ENCODE results near the gene RAET1E.
"Not testable (repeated sequence)": the region's sequence is repeated elsewhere in the genome, so short reads cannot be mapped to it uniquely, and the experiment has no call there.

RAET1E gene

DNA sequence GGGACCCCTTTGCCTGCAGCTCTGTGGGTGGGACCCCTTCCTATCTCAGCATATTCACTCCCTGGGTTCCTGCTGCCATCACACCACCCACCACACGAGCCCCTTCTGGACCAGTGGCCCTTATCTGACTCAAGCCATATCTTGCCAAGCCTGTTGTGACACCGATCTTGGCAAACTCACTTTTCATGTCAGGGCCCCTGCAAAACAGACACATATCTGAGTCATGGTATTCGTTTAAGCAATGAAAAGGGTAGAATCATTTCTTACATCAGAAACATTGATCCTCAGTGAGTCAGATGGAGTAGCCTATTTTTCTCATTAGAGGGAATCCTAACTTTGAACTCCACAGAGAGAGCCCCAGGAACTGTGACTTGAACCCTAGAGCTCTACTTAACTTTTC, 10.6 kb downstream of the RAET1E start:
- DNase-seq, result no peak

DNA sequence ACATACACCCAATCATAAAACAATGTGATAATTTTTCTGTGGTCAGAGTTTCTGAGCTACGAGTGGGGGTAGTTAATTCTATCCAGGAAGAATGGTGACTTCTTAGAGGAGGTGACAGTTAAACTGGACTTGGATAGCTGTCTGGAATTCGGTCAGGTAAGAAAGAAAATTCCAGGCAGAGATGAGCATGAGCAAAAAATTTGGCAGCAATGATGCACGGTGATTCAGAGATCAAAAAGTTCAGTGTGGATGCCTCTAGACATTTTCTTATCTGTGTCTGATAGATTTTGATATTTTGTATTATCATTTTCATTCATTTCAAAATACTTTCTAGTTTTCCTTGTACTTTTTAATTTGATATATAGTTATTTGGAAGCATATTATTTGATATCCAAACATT, 12.0 kb downstream of the RAET1E start:
- no peak for DNase-seq

DNA sequence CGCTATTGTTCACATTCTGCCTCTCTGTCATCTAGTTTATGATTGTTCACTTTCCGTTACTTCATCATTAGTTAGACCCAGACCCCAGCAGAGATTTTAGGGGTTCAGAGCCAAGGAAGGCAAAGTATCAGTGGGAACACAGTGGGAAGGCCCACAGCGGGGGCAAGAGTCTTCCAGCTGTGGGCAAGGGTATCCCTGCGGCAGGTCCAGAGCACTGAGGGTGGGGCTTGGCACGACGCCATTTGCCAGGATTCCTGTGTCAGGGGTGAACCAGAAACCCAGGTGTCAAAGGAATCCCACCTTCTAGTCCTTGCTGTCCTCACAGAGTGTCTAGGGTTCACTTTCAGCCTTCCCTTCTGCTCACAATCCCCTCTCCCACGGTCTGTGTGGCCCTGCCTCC, 13.3 kb downstream of the RAET1E start:
- DNase-seq, result no peak

DNA sequence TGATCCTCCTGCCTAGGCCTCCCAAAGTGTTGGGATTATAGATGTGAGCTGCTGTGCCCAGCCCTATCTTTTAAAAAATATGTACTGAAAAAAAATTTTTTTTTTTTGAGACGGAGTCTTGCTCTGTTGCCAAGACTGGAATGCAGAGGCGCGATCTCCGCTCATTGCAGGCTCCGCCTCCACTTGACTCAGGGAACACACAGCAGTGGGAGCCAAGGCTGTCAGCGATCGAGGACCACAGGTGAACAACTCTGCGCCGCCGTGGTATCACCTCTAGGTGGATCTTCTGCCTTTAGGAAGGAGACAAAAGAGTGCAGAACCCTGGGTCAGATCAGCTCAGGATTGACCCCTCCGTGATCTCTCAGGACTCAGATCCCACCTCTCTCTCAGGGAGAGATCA, 13.7 kb downstream of the RAET1E start:
- no peak for DNase-seq

DNA sequence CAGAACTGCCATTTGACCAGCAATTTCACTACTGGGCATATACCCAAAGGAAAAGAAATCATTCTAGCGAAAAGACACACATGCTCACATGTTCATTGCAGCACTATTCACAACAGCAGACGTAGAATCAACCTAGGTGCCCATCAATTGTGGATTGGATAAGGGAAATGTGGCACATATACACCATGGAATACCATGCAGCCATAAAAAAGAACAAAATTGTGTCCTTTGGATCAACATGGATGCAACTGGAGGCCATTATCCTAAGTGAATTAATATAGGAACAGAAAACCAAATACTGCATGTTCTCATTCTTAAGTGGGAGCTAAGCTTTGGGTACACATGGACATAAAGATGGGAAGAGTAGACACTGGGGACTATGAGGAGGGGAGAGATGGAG, 16.1 kb downstream of the RAET1E start:
- DNase-seq, result no peak

DNA sequence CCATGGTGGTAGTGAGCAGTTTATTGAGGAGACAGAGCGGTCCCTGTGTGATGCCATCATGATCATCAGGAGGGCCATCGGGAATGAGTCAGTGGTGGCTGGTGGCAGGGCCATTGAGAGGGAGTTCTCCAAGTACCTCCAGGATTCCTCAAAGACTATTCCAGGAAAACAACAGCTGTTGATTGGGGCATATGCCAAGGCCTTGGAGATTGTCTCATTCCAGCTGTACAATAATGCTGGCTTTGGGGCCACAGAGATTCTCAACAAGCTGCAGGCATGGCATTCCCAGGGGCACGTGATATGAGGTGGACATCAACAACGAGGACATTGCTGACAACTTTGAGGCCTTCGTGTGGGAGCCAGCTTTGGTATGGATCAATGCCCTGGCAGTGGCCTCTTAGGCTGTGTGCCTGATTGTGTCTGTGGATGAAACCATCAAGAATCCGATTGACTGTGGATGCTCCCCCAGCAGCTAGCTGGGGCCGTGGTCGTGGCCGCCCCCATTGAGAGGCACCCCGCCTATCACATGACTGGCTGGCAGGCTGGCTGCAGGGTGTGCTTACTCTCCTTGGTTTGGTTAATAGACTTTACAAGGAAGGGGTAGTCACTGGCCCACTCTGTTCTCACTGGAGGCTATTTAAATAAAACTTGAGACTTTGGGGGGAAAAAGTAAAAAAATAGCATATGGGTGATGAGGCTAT, 16.7 kb downstream of the RAET1E start:
- no peak for DNase-seq

DNA sequence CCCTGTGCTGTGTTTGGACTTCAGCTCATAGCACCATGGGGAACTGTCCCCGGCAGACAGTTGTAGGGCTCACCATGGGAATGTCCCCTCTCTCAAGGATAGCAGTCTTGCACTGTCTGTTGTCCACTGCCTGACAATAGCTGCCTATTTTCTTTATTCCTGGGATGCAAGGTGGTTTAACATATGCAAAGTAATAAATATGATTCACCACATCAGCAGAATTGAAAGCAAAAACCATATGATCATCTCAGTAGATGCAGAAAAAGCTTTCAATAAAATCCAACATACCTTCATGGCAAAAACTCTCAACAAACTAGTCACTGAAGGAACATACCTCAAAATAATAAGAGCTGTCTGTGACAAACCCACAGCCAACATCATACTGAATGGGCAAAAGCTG, 20.3 kb downstream of the RAET1E start:
- no peak for DNase-seq

DNA sequence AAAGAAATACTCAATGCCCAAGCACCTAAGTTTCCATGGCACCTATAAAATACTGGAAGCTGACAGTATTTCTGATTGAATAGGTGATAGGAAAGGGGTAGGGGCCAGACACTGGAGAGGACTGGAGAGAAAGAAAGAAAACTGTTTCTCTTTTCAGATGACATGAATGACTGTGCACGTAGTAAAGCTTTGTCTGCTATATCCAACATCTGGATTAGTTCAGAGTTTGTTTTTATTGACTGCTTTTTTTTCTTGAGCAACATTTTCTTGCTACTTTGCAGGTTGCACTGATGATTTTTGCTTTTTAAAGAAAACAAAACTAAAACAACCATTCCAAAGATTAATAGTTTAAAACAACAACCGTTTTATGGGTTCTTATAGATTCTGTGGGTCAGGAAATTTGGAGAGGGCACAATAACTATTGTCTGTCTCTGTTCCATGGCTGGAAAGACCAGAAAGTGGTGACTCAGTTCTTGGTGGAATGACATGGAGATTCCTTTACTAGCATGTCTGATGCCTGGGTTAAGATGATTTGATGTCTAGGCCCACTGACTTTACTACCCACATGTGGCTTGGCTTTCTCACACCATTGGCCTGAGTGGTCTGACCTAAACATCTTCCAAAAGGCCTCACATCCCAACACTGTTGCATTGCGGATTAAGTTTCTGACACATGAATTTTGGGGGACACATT, 21.5 kb downstream of the RAET1E start:
- no peak for DNase-seq

DNA sequence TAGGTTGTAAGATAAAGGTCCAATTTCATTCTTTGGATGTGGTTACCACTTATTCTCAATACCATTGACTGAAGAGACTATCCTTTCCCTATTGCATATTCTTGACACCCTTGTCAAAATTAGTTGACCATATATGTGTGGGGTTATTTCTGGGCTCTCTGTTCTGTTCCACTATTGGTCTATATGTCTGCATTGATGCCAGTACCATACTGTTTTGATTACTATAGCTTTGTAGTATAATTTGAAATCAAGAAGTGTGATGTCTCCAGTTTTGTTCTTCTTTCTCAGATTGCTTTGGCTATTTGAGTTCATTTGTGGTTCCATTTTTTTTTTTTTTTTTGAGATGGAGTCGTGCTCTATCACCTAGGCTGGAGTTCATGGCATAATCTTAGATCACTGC, 25.7 kb downstream of the RAET1E start:
- DNase-seq, result no peak

DNA sequence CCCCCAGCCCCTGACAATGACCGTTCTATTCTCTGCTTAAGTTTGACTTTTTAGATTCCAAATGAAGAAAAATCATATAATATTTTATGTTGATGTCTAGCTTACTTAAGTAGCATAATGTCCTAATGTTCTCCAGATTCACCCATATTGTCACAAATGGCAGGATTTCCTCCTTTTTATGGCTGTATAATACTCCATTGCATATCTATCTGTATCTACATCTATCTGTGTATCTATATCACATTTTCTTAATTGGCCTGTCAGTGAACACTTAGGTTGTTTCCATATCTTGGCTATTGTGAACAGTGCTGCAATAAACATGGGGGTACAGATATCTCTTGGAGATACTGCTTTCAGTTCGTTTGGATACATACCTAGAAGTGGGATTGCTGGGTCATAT, 26.7 kb downstream of the RAET1E start:
- DNase-seq, result no peak

DNA sequence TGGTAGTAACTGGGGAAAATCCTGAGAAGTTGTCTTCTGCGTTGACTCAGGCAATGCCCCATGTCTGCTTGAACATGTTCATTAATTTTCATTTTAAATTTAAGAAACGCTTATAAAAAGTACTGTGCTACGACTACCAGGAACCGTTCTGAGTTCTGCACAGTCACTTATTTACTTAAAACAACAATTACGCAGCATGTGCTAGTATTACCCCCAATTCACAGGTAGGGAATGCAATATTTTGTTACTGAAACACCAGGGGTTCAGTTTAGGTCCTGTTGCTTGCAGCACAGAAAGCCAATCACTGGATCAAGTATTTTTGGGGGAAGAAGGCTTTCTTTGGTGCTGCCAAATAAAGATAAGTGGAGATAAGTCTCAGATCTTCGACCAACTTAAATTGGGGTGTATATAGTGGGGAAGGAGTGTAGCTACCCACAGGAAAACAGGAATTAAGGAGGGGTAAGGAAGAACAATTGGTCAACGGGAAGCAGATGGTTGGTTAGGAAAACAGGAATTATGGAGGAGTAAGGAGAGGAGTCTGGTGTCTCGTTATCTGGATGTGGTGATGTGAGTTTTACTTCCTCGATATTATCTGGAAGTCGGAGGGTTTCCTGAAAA, 28.5 kb downstream of the RAET1E start:
- no peak for DNase-seq

DNA sequence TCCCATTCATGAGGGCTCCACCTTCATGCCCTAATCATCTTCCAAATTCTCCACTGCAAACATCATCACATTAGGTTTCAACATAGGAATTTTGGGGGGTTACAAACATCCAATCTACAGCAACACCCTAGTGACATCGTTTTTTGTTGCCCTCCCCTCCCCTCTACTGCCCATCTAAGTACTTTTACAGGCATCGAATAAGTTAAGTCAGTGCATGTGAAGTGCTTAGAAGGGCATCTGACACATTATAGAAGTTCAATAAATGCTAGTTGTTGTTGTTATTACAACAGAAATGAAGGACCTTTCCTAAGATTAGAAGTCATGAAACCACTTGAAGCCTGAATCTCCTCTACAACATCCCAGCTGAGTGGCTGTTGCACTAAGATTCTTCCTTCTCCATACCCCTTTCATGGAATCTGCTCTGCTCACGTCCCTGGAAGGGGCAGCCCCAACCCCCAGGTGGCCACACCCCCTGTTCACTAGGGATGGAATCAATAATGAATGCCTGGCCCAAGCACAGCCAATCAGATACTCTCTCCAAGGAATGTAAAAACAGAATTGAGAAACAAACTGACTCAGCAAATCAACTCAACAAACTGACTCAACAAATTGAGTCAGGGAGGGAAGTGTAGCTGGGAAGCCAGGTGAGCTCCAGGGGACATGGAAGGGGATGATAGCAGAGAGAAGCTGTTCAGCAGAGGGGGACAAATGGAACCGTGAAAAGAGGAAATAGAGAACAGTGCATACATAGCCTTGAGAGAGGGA, 29.9 kb downstream of the RAET1E start:
- no peak for DNase-seq

DNA sequence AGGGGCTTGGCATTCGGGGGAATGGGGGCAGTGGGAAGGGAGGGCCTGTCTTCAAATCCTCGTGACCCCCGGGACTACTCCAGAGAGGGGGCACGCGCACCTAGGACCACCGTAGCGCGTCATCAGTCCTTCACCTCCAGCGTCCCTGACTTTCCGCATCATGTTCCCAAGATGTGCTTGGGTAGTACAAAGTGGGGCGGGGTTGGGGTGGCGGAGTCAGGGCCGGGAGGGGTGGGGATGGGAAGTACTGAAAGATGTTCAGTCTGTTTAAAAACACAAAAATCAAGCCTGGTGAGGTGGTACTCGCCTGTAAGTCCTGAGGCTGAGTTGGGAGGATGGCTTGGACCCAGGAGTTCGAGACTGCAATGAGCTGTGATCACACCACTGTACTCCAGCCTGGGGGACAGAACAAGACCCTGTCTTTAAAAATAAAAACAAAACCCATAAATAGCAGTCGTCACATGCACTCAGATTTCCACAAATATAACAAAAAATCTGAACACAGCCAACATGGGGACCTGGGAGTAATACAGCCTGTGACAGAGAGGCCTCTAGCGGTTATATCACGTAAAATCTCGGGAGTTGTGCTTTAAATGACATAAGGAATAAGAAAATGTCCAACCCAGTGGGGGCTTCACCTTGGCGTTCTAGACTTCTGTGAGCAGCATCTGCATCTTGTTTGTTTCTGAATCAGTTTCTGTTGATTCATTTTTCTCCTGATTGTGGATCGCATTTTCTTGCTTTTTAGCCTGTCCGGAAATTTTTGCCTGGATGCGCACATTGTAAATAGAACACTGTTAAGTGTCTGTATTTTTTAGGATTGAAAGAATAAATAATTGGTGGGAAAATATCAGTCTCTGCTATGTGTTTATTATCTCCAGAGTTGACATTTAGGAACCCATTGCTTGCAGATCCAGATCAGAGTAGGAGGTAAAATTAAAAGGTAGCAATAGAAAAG, 33.1 kb downstream of the RAET1E start:
- DNase-seq, result peak; percentile 17 to 35

DNA sequence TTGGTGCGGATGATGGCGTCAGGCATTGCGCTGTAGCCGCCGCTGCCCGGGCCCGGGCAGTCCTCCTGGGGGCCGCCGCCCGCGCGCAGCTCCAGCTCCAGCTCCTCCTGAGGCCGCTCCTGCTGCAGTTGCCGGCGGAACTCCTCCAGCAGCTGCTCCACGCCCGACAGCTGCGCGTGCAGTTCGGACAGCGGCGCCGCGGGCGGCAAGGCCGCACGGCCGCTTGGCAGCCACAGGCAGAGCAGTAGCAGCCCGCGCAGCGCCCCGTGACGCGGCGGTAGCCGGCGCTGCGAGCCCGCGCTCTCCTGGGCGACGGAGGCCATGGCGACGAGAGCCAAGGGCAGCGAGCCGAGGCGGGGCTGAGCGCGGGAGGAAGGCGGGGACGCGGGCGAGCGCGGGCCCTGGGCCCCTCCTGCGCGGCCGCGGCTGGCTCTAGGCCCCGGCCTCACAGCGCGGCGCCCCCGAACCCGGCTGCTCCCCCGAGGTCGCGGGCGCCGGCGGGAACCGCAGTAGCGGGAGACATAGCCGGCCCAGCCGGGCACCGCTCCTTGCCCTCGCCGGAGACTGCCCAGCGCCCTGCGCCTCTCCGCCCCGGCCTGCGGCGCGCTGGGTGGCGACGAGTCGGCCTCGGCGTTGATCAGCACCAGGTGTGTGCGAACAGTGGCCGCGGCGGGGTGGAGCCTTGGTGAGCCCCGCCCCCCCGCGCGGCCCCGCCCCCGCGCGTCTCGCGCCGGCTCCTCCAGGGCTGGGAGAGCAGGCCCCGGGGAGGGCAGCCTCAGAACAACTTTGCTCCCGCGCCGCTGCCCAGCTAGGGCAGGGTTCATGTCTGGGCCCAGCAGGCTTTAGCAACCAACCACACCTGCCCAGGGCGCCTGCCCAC, 34.0 kb downstream of the RAET1E start, which contains the start of gene LRP11:
LRP11 (minus strand) TSS at position 662 of the 880 bp plus-strand sequence; CDS start at position 323, 339 bp downstream.
- peak; percentile 81 to 84 for DNase-seq

DNA sequence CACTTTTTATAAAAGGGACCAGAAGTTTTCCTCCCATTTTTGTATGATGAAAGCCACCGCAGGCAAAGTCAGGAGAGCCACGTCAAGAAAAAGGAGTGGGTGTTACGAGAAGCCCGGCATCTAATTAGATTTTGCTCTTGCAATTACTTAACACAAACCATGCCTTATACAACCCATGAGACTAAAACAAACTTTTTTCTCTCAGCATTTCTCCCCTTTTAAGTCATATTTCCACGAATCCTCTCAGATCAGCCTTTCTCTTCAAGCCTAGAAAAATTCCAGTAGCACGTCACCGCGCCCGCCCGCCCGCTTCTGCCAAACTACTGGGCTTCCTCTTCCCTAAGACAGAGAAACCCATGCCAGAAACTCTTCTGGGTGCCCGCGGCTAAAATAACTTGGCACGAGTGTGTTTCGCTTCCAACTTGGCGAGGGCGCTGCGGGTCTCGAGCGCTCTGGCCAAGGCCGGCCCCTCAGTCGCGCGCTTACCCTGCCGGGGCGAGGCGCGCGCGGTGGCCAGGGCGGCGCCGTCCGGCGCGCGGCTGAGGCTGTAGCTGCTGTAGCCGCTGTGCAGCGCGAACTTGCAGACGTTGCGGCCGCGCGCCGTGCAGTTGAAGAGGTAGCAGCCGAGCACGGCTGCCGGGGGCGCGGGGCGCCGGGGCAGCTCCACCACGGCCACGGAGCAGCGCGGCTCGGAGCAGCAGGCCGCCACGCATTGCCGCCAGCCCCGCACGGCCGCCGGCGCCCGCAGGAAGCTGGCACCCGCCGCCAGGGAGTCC, 34.8 kb downstream of the RAET1E start:
- peak; percentile 16 to 29 for DNase-seq

DNA sequence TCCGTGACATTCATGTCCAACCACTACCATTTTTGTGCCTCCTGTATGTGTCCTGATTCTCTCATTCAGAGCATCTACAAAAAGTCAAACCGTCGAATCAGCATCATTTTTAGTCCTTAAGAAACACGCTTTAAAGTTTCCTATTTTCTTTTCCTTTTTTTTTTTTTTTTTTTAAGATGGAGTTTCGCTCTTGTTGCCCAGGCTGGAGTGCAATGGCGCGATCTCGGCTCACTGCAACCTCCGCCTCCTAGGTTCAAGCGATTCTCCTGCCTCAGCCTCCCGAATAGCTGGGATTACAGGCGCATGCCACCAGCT, 35.5 kb downstream of the RAET1E start:
- not testable (repeated sequence) for DNase-seq

DNA sequence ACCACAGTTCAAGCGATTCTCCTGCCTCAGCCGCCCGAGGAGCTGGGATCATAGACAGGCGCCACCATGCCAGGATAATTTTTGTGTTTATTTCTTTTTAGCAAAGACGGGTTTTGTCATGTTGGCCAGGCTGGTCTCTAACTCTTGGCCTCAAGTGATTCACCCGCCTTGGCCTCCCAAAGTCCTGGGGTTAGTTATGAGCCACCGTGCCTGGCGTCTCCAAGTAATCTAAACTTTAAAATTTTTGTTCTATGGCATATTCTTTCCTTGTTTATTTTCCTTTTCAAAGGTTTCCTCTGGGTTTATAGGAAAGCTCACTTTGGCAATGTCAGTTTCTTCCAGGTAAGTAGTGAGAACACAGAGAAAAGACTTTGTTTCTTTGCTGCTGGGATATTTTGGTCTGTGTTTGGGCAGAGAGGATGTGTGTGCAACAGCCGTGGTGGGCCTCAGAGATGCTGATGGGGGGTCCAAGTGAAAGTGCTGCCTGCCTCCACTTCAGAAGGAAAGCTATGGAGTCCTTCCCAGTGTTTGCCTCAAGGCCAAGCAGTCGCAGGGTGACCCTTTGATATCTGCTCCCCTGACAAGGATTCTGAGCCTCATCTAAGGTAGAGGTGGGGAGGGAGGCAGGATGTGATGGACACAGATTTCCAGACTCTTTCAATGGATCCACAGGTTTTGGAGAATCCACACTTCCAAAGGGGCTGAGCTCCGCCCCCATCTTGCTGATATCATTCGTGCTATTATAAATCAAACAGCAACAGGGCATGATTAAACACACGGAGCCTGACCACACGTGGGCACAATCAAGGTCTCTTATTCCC, 36.1 kb downstream of the RAET1E start:
- no peak for DNase-seq

DNA sequence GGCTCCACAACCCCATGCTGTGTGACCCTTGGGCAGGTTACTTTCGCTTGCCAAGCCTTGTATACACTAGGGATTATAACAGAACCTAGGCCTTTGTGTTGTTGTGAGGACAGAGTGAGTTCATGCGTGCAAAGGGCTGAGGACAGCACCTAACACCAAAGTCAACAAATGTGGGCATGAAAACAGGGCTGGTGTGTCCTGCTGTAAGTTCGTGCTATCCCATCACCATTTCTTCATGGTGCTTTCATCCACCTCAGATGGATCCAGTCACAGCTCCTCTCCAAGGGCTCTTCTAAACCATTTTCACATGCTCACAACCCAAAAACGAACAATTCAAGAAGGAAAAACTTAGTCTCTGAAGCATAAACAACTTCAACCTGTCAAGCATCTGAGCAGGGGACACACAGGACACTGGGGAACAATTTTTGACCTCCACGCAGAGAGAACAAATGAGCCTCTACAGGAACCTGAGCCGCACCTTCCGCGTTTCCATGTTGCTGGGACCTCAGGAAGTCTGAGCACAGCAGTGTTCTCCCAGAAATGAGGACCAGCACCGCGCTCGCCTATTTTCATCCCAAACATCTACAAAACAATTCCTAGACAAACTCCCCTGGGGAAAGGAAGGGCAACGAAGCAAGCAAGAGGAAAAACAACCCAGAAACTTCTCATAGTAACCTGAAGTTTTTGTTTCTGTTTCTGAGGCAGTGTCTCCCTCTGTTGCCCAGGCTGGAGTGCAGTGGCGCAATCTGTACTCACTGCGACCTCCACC, 36.9 kb downstream of the RAET1E start:
- DNase-seq, result no peak

DNA sequence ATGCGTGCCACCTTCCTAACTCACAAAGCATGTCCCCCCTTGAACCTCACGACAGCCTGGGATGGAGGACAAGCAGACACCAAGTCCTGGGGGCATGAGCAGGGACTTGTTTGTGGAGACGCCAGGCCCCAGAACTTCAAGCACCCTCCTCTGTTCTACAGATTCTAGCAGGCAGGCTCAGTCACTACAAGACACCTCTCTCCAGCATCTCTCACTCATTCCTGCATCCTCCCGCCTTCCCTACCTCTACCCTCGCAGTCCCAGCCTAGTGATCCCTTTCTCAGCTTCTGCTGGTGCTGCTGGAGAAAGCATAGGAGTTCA, 37.4 kb downstream of the RAET1E start:
- DNase-seq, result no peak

All from activated CD4-positive, alpha-beta T cell treated with anti-CD3 and anti-CD28 coated beads for 4 hours (primary cell).